GM19438 (cell line): ENCODE results near the gene MACROD2.
"Not testable (repeated sequence)": the region's sequence is repeated elsewhere in the genome, so short reads cannot be mapped to it uniquely, and the experiment has no call there.

Experiments
- ATAC-seq: cut with Tn5 transposase; IDR thresholded peaks from one replicate; pipeline ENCODE4 v1.9.1; 2021; ENCODE audit warnings: low read depth; ENCODE audit not compliant: unreplicated experiment

Gene MACROD2

GRCh38 chr20:15491575-15491974 lies 1496.3 kb downstream of the MACROD2 start:
- ATAC-seq: no peak

GRCh38 chr20:15494851-15495250 lies 1499.5 kb downstream of the MACROD2 start:
- ATAC-seq: no peak

GRCh38 chr20:15496501-15497039 lies 1501.3 kb downstream of the MACROD2 start:
- ATAC-seq: no peak

- ATAC-seq: no peak
These were observed 1503.6 kb downstream of the MACROD2 start for GRCh38 chr20:15498926-15499325.

GRCh38 chr20:15506311-15506710 lies 1511.0 kb downstream of the MACROD2 start:
- no peak for ATAC-seq

- no peak for ATAC-seq
These were observed 1511.8 kb downstream of the MACROD2 start for GRCh38 chr20:15507151-15507550.

- no peak for ATAC-seq
These were observed 1516.2 kb downstream of the MACROD2 start for GRCh38 chr20:15511551-15511950.

- ATAC-seq: no peak
These were observed 1517.6 kb downstream of the MACROD2 start for GRCh38 chr20:15512916-15513315.

GRCh38 chr20:15515691-15516090 lies 1520.4 kb downstream of the MACROD2 start:
- no peak for ATAC-seq

GRCh38 chr20:15520930-15521524 lies 1525.7 kb downstream of the MACROD2 start:
- ATAC-seq: no peak

- ATAC-seq: no peak
These were observed 1528.1 kb downstream of the MACROD2 start for GRCh38 chr20:15523400-15523799.

- ATAC-seq: no peak
These were observed 1533.2 kb downstream of the MACROD2 start for GRCh38 chr20:15528391-15529111.

GRCh38 chr20:15535863-15536262 lies 1540.5 kb downstream of the MACROD2 start:
- ATAC-seq: no peak

- not testable (repeated sequence) for ATAC-seq
These were observed 1541.9 kb downstream of the MACROD2 start for GRCh38 chr20:15537200-15537599.

GRCh38 chr20:15542655-15543054 lies 1547.3 kb downstream of the MACROD2 start:
- no peak for ATAC-seq

- ATAC-seq: no peak
These were observed 1549.4 kb downstream of the MACROD2 start for GRCh38 chr20:15544742-15545141.

- ATAC-seq: no peak
These were observed 1551.3 kb downstream of the MACROD2 start for GRCh38 chr20:15546525-15547023.

- ATAC-seq: no peak
These were observed 1551.8 kb downstream of the MACROD2 start for GRCh38 chr20:15547119-15547518.

GRCh38 chr20:15550116-15550870 lies 1555.0 kb downstream of the MACROD2 start:
- ATAC-seq: no peak

- no peak for ATAC-seq
These were observed 1560.6 kb downstream of the MACROD2 start for GRCh38 chr20:15555913-15556312.

GRCh38 chr20:15556869-15557268 lies 1561.6 kb downstream of the MACROD2 start:
- ATAC-seq: no peak
